Endodermal cell (in vitro differentiated cells): Measurements from ENCODE around the gene S100A14. TPM values are rescaled to one million over a fixed set of nuclear protein-coding genes. Genes with fewer than 3 reads are reported as not detected.

Experiments
- DNase-seq: peaks from one replicate; pipeline ENCODE4 v3.0.0-alpha.2; 2017
- H3K27ac ChIP-seq: 2 replicates; pipeline ENCODE4 v1.5.1; 2013; ENCODE audit warnings: mild to moderate bottlenecking, low read depth, low read length, moderate library complexity
- H3K27me3 ChIP-seq: 2 replicates; pipeline ENCODE4 v1.6.1; 2013; ENCODE audit warnings: mild to moderate bottlenecking, low read length, moderate library complexity; ENCODE audit not compliant: insufficient read depth, control insufficient read depth, poor library complexity, severe bottlenecking
- H3K36me3 ChIP-seq: 2 replicates; pipeline ENCODE4 v1.7.0; 2013; ENCODE audit warnings: mild to moderate bottlenecking, low read length, moderate library complexity; ENCODE audit not compliant: control insufficient read depth, insufficient read depth
- H3K4me1 ChIP-seq: one replicate; pipeline ENCODE4 v1.7.0; 2013; ENCODE audit warnings: low read length; ENCODE audit not compliant: control insufficient read depth, insufficient read depth
- H3K4me3 ChIP-seq: 2 replicates; pipeline ENCODE4 v1.5.1; 2013; ENCODE audit warnings: mild to moderate bottlenecking, low read length, moderate library complexity
- H3K9ac ChIP-seq: 2 replicates; pipeline ENCODE4 v1.6.1; 2013; ENCODE audit warnings: mild to moderate bottlenecking, low read length, moderate library complexity; ENCODE audit not compliant: poor library complexity, severe bottlenecking; ENCODE audit errors: extremely low read depth
- H3K9me3 ChIP-seq: 2 replicates; pipeline ENCODE4 v1.6.1; 2013; ENCODE audit warnings: mild to moderate bottlenecking, low read length, moderate library complexity; ENCODE audit not compliant: control insufficient read depth
- H3K27ac Mint-ChIP-seq: 2 replicates; pipeline ENCODE4 v1.8.0; 2020; ENCODE audit warnings: mixed read lengths
- H3K27me3 Mint-ChIP-seq: 2 replicates; pipeline ENCODE4 v1.8.0; 2021; ENCODE audit warnings: mild to moderate bottlenecking, mixed read lengths; ENCODE audit not compliant: insufficient read depth
- H3K36me3 Mint-ChIP-seq: 2 replicates; pipeline ENCODE4 v1.8.0; 2020; ENCODE audit warnings: low read depth, mixed read lengths
- H3K4me1 Mint-ChIP-seq: 2 replicates; pipeline ENCODE4 v1.8.0; 2020; ENCODE audit warnings: mixed read lengths
- H3K4me3 Mint-ChIP-seq: 2 replicates; pipeline ENCODE4 v1.8.0; 2020; ENCODE audit warnings: mild to moderate bottlenecking, moderate library complexity, mixed read lengths
- H3K9me3 Mint-ChIP-seq: 2 replicates; pipeline ENCODE4 v1.8.0; 2020; ENCODE audit warnings: mild to moderate bottlenecking, mixed read lengths
- CTCF ChIP-seq: fragments of 200-600 bp; sonication (generic); conservative IDR thresholded peaks from 2 replicates; pipeline ENCODE4 v1.5.0; 2021; ENCODE audit warnings: antibody characterized with exemption, mild to moderate bottlenecking
- WGBS, 2 experiments: methylation state at CpG; one replicate each; pipeline versions ENCODE4 v1.1.5 to v1.1.7; 2013; ENCODE audit warnings: missing lambda C conversion rate in 2 of 2, mixed read lengths in 1 of 2; ENCODE audit not compliant: insufficient coverage in 1 of 2, insufficient read length in 1 of 2; 5-methylcytosine and 5-hydroxymethylcytosine counted together
- total RNA-seq, 2 donors: library from RNA; stranded (reverse); fragmentation: NEBNext Ultra II Directional in 1 of 2; extraction: Animal tissue kit (Norgen Biotek cat#: 25700) in 1 of 2; gene quantifications; 2 replicates in 1 of 2; 3 replicates in 1 of 2; pipeline ENCODE4 v1.2.1, GENCODE V29; 2021

S100A14 gene
- total RNA-seq, 2 donors from 2014 or later, result 53.8 to 119 TPM

GRCh38 chr1:153612111-153612754 is 3.9 kb downstream of the S100A14 start:
- Histone ChIP-seq H3K9ac (peak overlapping the region; percentile 70), H3K4me1 (peaks cover 3% of the 10 kb centered on the region), H3K9me3 (no peaks in the 10 kb centered on the region), H3K4me3 (peak overlapping the region; percentile 97), H3K27me3 (no peaks in the 10 kb centered on the region), H3K36me3 (peaks cover 17% of the 10 kb centered on the region), H3K27ac (no peak overlapping the region)
- TF ChIP-seq CTCF, result no peak
- Mint-ChIP-seq H3K4me3 (peak overlapping the region; percentile 79), H3K27me3 (peaks cover 2% of the 10 kb centered on the region), H3K9me3 (no peaks in the 10 kb centered on the region), H3K4me1 (peaks cover 65% of the 10 kb centered on the region), H3K36me3 (peaks cover 10% of the 10 kb centered on the region), H3K27ac (peak overlapping the region; percentile 84)
- 57 to 60% methylated on average over 2 to 11 of the region's 11 CpGs for WGBS, 2 experiments
- DNase-seq, result peak; percentile 59

GRCh38 chr1:153611356-153611755 is 4.8 kb downstream of the S100A14 start:
- Histone ChIP-seq H3K27me3 (no peaks in the 10 kb centered on the region), H3K27ac (no peak overlapping the region), H3K9me3 (no peaks in the 10 kb centered on the region), H3K9ac (peak overlapping the region; percentile 70), H3K4me3 (peak overlapping the region; percentile 97), H3K36me3 (peaks cover 26% of the 10 kb centered on the region), H3K4me1 (peaks cover 3% of the 10 kb centered on the region)
- H3K4me3 Mint-ChIP-seq, result peak overlapping the region; percentile 79
- WGBS, 2 experiments, result 67 to 100% methylated on average over 1 of the region's 1 CpG
- no peak overlapping the region for H3K27ac Mint-ChIP-seq
- peaks cover 59% of the 10 kb centered on the region for H3K4me1 Mint-ChIP-seq
- no peaks in the 10 kb centered on the region for H3K9me3 Mint-ChIP-seq
- peaks cover 2% of the 10 kb centered on the region for H3K27me3 Mint-ChIP-seq
- DNase-seq, result no peak
- peaks cover 19% of the 10 kb centered on the region for H3K36me3 Mint-ChIP-seq
- TF ChIP-seq CTCF, result no peak

- no peaks in the 10 kb centered on the region for H3K9me3 ChIP-seq
- H3K27ac Mint-ChIP-seq, result no peak overlapping the region
- H3K4me3 Mint-ChIP-seq, result peak overlapping the region; percentile 79
- H3K36me3 ChIP-seq, result peaks cover 30% of the 10 kb centered on the region
- peaks cover 2% of the 10 kb centered on the region for H3K27me3 Mint-ChIP-seq
- peaks cover 19% of the 10 kb centered on the region for H3K36me3 Mint-ChIP-seq
- no peaks in the 10 kb centered on the region for H3K9me3 Mint-ChIP-seq
- no peak overlapping the region for H3K9ac ChIP-seq
- peak overlapping the region; percentile 97 for H3K4me3 ChIP-seq
- peaks cover 3% of the 10 kb centered on the region for H3K4me1 ChIP-seq
- 83 to 90% methylated on average over 1 to 7 of the region's 7 CpGs for WGBS, 2 experiments
- no peak for DNase-seq
- H3K27me3 ChIP-seq, result no peaks in the 10 kb centered on the region
- TF ChIP-seq CTCF, result no peak
- H3K4me1 Mint-ChIP-seq, result peaks cover 54% of the 10 kb centered on the region
- no peak overlapping the region for H3K27ac ChIP-seq
Measured at GRCh38 chr1:153610811-153611301, 5.3 kb downstream of the S100A14 start.
